GM13977 (cell line): ENCODE data around the gene GMIP.
A peak's percentile ranks its signal among the peaks of the same experiment; 100 is the strongest.

Experiments used
- DNase-seq: peaks from one replicate; pipeline ENCODE4 v3.0.0; 2012; ENCODE audit warnings: low spot score
- CTCF ChIP-seq: IDR thresholded peaks from 2 replicates; pipeline ENCODE4 v1.5.1; 2012; ENCODE audit warnings: mild to moderate bottlenecking, control low read depth; ENCODE audit not compliant: insufficient read depth; ENCODE audit errors: extremely low read depth, missing control alignments
- in situ Hi-C: fragments of 300-500 bp; cut with MboI; formaldehyde crosslinking; loops from one replicate; pipeline ENCODE4 v1.12.0; 2022; ENCODE audit warnings: low sequenced_read_pairs, low pct_unique_long_range_greater_than_20kb, mixed read lengths, inconsistent platforms; ENCODE audit not compliant: unreplicated experiment

The GMIP gene

GRCh38 chr19:19657397-19657783 is 13.9 kb upstream of the GMIP start:
- TF ChIP-seq CTCF, result no peak
- in situ Hi-C loops, result no loop called here
- no peak for DNase-seq

GRCh38 chr19:19656451-19657396 is 13.3 kb upstream of the GMIP start:
- in situ Hi-C loops, result no loop called here
- no peak for TF ChIP-seq CTCF
- peak; percentile 10 for DNase-seq

GRCh38 chr19:19655641-19656343 is 12.3 kb upstream of the GMIP start:
- TF ChIP-seq CTCF, result no peak
- in situ Hi-C loops, result no loop called here
- DNase-seq, result peak; percentile 18

GRCh38 chr19:19655051-19655594 is 11.7 kb upstream of the GMIP start:
- no peak for TF ChIP-seq CTCF
- in situ Hi-C loops, result no loop called here
- peak; percentile 13 for DNase-seq

- DNase-seq, result no peak
- TF ChIP-seq CTCF, result no peak
- in situ Hi-C loops, result no loop called here
Observed at GRCh38 chr19:19654441-19654840, 11.0 kb upstream of the GMIP start.

DNA sequence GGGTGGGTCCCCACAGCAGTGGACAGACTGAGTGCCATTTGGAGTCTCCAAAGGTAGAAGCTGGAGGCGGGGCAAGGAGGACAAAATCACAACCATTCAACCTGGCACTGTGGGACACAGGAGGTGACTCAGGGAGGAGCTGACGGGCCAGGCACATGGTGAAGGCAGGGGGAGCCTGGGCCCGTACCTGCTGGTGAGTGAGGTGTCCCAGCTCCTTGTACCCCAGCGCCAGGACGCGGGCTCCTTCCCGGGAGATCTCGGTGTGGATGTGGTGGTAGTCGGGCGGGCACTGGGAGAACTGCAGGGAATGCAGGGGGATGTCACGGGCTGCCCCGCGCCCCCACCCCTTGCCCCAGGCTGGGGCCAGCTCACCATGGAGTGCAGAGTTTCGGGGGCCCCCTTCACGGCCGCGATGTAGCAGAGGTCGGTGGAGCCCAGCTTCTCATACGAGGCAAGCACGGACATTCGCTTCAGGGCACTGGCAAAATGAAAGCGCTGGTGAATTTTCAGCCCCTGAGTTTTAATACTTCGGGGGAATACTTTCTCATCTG is 10.2 kb upstream of the GMIP start:
- in situ Hi-C loops, result no loop called here
- TF ChIP-seq CTCF, result no peak
- DNase-seq, result no peak
